ENCODE results near the gene SEMA3B.

Gene SEMA3B

DNA sequence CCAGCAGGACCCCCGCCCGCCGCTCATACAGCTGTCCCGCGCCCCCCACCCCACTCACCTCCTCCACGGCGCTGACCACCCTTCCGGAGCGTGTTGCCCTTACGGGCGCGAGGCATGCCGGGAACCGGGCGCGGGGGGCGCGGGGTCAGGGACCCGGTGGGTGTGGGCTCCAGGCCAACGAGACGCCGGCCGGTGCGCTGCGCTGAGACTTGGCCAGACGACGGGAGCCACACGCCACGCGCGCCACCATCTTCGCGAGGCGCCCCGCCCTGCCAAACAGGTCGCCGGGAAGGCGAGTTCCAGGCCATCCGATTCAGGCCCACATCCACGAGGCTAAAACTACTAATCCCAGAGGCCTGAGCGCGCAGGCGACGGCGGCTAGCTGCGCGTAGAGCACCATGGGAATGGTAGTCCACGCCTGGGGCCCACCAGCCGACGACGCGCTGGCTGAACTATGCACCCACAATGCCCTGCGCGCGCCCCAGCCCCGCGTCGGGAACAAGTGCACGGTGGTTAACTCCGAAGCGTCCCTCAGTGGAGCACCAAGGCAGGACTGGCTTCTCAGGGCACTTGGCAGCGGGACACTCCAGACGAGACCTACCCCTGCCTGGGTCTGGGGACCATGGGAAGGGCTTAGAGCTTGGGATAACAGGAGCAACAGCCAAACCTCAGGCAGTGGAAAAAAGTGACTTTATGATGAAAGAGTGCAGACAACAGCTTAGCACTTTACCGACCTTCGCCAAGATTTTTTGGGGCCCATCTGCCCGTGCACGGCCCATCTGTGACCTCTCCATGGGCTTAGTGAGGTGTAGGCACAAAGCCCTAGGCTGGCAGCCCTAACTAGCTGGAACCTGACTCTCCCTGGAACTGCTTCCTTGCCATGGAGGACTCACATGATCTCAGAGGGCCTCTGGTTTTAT lies 23.5 kb downstream of the SEMA3B start, which contains the start of gene IFRD2 (continued):
- TF ChIP-seq, protein P1, sequence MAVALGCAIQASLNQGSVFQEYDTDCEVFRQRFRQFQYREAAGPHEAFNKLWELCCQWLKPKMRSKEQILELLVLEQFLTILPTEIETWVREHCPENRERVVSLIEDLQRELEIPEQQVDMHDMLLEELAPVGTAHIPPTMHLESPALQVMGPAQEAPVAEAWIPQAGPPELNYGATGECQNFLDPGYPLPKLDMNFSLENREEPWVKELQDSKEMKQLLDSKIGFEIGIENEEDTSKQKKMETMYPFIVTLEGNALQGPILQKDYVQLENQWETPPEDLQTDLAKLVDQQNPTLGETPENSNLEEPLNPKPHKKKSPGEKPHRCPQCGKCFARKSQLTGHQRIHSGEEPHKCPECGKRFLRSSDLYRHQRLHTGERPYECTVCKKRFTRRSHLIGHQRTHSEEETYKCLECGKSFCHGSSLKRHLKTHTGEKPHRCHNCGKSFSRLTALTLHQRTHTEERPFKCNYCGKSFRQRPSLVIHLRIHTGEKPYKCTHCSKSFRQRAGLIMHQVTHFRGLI (tag by site-specific recombination; IDR thresholded peaks at IDR 0.05), result no peak
- TF ChIP-seq, protein P2, sequence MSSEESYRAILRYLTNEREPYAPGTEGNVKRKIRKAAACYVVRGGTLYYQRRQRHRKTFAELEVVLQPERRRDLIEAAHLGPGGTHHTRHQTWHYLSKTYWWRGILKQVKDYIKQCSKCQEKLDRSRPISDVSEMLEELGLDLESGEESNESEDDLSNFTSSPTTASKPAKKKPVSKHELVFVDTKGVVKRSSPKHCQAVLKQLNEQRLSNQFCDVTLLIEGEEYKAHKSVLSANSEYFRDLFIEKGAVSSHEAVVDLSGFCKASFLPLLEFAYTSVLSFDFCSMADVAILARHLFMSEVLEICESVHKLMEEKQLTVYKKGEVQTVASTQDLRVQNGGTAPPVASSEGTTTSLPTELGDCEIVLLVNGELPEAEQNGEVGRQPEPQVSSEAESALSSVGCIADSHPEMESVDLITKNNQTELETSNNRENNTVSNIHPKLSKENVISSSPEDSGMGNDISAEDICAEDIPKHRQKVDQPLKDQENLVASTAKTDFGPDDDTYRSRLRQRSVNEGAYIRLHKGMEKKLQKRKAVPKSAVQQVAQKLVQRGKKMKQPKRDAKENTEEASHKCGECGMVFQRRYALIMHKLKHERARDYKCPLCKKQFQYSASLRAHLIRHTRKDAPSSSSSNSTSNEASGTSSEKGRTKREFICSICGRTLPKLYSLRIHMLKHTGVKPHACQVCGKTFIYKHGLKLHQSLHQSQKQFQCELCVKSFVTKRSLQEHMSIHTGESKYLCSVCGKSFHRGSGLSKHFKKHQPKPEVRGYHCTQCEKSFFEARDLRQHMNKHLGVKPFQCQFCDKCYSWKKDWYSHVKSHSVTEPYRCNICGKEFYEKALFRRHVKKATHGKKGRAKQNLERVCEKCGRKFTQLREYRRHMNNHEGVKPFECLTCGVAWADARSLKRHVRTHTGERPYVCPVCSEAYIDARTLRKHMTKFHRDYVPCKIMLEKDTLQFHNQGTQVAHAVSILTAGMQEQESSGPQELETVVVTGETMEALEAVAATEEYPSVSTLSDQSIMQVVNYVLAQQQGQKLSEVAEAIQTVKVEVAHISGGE (tag by site-specific recombination; conservative IDR thresholded peaks at IDR 0.05; ENCODE audit: low read depth), result peak; percentile 76
- TF ChIP-seq ZNF530 (tag by site-specific recombination; IDR thresholded peaks at IDR 0.05; ENCODE audit: low read depth), result no peak
- TF ChIP-seq KLF7 (tag by site-specific recombination; IDR thresholded peaks at IDR 0.05; ENCODE audit: borderline replicate concordance), result peak; percentile 96
- peak; percentile 48; the same call in 1 of the 2 replicates for TF ChIP-seq ZNF629 (tag by site-specific recombination; IDR thresholded peaks at IDR 0.05)
- no peak for TF ChIP-seq ZNF121 (tag by site-specific recombination; IDR thresholded peaks at IDR 0.05)
- TF ChIP-seq ZNF10 (tag by site-specific recombination; IDR thresholded peaks at IDR 0.05), result peak; percentile 62; the same call in 1 of the 2 replicates
- TF ChIP-seq, protein P3, sequence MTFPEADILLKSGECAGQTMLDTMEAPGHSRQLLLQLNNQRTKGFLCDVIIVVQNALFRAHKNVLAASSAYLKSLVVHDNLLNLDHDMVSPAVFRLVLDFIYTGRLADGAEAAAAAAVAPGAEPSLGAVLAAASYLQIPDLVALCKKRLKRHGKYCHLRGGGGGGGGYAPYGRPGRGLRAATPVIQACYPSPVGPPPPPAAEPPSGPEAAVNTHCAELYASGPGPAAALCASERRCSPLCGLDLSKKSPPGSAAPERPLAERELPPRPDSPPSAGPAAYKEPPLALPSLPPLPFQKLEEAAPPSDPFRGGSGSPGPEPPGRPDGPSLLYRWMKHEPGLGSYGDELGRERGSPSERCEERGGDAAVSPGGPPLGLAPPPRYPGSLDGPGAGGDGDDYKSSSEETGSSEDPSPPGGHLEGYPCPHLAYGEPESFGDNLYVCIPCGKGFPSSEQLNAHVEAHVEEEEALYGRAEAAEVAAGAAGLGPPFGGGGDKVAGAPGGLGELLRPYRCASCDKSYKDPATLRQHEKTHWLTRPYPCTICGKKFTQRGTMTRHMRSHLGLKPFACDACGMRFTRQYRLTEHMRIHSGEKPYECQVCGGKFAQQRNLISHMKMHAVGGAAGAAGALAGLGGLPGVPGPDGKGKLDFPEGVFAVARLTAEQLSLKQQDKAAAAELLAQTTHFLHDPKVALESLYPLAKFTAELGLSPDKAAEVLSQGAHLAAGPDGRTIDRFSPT (tag by site-specific recombination; IDR thresholded peaks at IDR 0.05), result no peak
- TF ChIP-seq ZNF335 (tag by site-specific recombination; conservative IDR thresholded peaks at IDR 0.05), result peak; percentile 65; the same call in 1 of the 2 replicates
- no peak for TF ChIP-seq FEZF1 (tag by site-specific recombination; IDR thresholded peaks at IDR 0.05)
- TF ChIP-seq ZNF169 (tag by site-specific recombination; IDR thresholded peaks at IDR 0.05), result no peak
- TF ChIP-seq ZNF843 (tag by site-specific recombination; IDR thresholded peaks at IDR 0.05), result no peak
- no peak for TF ChIP-seq ZNF548 (tag by site-specific recombination; IDR thresholded peaks at IDR 0.05)
- TF ChIP-seq ZFHX2 (tag by site-specific recombination; conservative IDR thresholded peaks at IDR 0.05), result 0 out of 2 replicates have a peak, but pooled peaks have one; percentile 11
- TF ChIP-seq ZSCAN16 (tag by site-specific recombination; IDR thresholded peaks at IDR 0.05), result no peak
- TF ChIP-seq, protein P4, sequence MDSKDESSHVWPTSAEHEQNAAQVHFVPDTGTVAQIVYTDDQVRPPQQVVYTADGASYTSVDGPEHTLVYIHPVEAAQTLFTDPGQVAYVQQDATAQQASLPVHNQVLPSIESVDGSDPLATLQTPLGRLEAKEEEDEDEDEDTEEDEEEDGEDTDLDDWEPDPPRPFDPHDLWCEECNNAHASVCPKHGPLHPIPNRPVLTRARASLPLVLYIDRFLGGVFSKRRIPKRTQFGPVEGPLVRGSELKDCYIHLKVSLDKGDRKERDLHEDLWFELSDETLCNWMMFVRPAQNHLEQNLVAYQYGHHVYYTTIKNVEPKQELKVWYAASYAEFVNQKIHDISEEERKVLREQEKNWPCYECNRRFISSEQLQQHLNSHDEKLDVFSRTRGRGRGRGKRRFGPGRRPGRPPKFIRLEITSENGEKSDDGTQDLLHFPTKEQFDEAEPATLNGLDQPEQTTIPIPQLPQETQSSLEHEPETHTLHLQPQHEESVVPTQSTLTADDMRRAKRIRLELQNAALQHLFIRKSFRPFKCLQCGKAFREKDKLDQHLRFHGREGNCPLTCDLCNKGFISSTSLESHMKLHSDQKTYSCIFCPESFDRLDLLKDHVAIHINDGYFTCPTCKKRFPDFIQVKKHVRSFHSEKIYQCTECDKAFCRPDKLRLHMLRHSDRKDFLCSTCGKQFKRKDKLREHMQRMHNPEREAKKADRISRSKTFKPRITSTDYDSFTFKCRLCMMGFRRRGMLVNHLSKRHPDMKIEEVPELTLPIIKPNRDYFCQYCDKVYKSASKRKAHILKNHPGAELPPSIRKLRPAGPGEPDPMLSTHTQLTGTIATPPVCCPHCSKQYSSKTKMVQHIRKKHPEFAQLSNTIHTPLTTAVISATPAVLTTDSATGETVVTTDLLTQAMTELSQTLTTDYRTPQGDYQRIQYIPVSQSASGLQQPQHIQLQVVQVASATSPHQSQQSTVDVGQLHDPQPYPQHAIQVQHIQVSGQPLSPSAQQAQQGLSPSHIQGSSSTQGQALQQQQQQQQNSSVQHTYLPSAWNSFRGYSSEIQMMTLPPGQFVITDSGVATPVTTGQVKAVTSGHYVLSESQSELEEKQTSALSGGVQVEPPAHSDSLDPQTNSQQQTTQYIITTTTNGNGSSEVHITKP (tag by site-specific recombination; IDR thresholded peaks at IDR 0.05), result no peak
- TF ChIP-seq ZNF555 (tag by site-specific recombination; conservative IDR thresholded peaks at IDR 0.05), result no peak
- TF ChIP-seq, protein P5, sequence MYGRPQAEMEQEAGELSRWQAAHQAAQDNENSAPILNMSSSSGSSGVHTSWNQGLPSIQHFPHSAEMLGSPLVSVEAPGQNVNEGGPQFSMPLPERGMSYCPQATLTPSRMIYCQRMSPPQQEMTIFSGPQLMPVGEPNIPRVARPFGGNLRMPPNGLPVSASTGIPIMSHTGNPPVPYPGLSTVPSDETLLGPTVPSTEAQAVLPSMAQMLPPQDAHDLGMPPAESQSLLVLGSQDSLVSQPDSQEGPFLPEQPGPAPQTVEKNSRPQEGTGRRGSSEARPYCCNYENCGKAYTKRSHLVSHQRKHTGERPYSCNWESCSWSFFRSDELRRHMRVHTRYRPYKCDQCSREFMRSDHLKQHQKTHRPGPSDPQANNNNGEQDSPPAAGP (tag by site-specific recombination; IDR thresholded peaks at IDR 0.05), result peak; percentile 73
- TF ChIP-seq REPIN1 (tag by site-specific recombination; IDR thresholded peaks at IDR 0.05; ENCODE audit: low read depth), result no peak
- TF ChIP-seq ZNF600 (tag by site-specific recombination; IDR thresholded peaks at IDR 0.05), result 0 out of 2 replicates have a peak, but pooled peaks have one; percentile 29
- peak; percentile 30; the same call in 1 of the 2 replicates for TF ChIP-seq ZIC2 (tag by site-specific recombination; IDR thresholded peaks at IDR 0.05)
- TF ChIP-seq HOXA7 (CRISPR knock-in tag; IDR thresholded peaks at IDR 0.05; ENCODE audit: borderline replicate concordance), result no peak
- TF ChIP-seq ZNF596 (tag by site-specific recombination; IDR thresholded peaks at IDR 0.05), result no peak
- TF ChIP-seq ZNF416 (tag by site-specific recombination; IDR thresholded peaks at IDR 0.05), result no peak
- TF ChIP-seq, protein P6, sequence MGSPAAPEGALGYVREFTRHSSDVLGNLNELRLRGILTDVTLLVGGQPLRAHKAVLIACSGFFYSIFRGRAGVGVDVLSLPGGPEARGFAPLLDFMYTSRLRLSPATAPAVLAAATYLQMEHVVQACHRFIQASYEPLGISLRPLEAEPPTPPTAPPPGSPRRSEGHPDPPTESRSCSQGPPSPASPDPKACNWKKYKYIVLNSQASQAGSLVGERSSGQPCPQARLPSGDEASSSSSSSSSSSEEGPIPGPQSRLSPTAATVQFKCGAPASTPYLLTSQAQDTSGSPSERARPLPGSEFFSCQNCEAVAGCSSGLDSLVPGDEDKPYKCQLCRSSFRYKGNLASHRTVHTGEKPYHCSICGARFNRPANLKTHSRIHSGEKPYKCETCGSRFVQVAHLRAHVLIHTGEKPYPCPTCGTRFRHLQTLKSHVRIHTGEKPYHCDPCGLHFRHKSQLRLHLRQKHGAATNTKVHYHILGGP (tag by site-specific recombination; IDR thresholded peaks at IDR 0.05), result no peak
- no peak for TF ChIP-seq ZNF202 (tag by site-specific recombination; IDR thresholded peaks at IDR 0.05; ENCODE audit: borderline replicate concordance)
